Esophagus squamous epithelium (tissue), 4 donors: ENCODE measurements around the gene TRIM37.

ENCODE experiments used
- CTCF ChIP-seq, 6 experiments: fragments of 450-650 bp in 4 of 6; fragments of 200-600 bp in 2 of 6; sonication (generic) in 2 of 6; IDR thresholded peaks; one replicate each; pipeline ENCODE4 v1.5.1; 2016 to 2019; ENCODE audit warnings: antibody characterized with exemption in 6 of 6, mild to moderate bottlenecking in 4 of 6, moderate library complexity in 4 of 6
- POLR2A ChIP-seq, 4 donors: fragments of 450-650 bp; IDR thresholded peaks; one replicate each; pipeline ENCODE4 v1.6.1; 2017; ENCODE audit warnings: antibody characterized with exemption in 4 of 4, mild to moderate bottlenecking in 4 of 4, moderate library complexity in 3 of 4

GRCh38 chr17:59026176-59026939 lies 80.3 kb downstream of the TRIM37 start:
- TF ChIP-seq CTCF (IDR thresholded peaks at IDR 0.05) (no peak), POLR2A (IDR thresholded peaks at IDR 0.05) (no peak)
